Epidermal melanocyte (primary cell): ENCODE results near the gene SFMBT2.
"Not testable (repeated sequence)": the region's sequence is repeated elsewhere in the genome, so short reads cannot be mapped to it uniquely, and the experiment has no call there.

ENCODE experiments used
- DNase-seq: peaks from one replicate; pipeline ENCODE4 v3.0.0; 2011; ENCODE audit warnings: low spot score; ENCODE audit not compliant: insufficient read length

Gene SFMBT2

DNA sequence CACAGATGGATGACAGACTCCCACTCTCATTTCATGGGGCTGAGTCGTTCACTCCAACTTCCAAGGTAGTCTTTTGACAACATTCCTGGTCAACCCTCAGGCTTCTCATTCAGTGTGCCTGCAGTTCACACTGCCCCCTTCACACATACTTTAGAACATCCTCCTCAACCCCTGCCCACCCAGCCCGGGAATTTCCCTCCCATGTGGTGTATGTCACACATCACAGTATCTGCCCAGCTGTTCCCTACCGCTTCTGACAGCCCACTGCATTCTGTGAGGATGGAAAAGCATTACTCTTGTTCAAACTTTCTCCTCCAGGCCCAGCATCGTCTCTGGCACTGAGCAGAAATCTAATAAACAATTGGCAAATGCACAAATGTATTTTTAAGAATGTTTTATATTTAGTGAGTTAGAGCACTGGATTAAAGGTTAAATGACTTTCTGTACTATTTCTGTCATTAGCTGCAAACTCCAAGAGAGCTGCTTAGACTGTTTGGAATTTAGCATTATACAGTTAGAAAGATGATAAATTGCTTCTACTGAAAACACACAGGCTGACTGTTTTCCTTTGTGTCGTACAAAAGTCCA lies 110.4 kb downstream of the SFMBT2 start:
- no peak for DNase-seq

DNA sequence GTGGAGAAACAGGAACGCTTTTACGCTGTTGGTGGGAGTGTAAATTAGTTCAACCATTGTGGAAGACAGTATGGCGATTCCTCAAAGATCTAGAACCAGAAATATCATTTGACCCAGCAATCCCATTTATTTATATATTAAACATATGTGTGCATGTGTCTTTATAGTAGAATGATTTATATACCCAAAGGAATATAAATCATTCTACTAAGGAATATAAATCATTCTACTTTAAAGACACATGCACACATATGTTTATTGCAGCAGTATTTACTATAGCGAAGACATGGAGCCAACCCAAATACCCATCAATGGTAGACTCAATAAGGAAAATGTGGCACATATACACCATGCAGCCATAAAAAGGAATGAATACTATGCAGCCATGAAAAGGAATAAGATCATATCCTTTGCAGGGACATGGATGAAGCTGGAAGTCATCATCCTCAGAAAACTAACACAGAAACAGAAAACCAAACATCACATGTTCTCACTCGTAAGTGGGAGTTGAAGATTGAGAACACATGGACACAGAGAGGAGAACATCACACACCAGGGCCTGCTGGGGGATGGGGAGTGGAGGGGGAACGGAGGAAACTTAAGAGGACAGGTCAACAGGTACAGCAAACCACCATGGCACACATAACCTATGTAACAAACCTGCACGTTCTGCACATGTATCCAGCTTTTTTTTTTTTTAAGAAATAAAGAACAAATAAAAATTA lies 111.1 kb downstream of the SFMBT2 start:
- DNase-seq, result not testable (repeated sequence)

DNA sequence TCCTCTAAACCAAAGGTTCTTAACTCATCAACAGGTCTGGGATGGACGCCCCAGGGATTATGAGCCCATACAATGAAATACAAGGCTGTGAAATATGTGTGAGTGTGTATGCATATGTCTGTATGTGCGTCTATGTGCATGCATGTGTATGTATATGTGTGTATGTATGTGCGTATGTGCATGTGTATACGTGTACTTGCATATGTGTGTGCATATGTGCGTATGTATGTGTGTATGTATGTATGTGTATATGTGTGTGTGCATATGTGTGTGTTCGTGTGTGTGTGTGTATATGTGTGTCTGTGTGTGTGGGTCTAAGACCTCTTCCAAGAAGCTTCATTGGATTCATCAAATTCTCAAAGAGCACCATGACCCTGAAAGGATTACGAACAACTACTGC lies 112.3 kb downstream of the SFMBT2 start:
- DNase-seq, result no peak

DNA sequence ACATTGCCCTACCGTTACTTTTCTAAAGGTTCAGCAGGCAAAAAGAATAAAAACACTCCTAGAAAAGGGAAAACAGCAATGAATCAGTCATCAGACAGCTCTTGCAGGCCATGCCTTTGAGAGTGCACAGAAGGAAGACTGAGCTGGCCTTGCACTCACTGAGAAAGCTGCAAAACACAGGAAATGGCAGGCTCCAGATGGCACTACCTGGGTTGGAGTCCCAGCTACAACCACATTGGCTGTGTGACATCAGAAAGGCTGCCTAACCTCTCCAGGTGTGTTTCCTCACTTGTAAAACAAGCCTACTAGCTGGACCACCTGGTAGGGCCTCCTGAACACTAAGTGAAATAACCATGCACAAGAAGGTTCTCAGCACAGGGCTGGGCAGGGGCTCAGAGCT lies 113.7 kb downstream of the SFMBT2 start:
- DNase-seq, result no peak

DNA sequence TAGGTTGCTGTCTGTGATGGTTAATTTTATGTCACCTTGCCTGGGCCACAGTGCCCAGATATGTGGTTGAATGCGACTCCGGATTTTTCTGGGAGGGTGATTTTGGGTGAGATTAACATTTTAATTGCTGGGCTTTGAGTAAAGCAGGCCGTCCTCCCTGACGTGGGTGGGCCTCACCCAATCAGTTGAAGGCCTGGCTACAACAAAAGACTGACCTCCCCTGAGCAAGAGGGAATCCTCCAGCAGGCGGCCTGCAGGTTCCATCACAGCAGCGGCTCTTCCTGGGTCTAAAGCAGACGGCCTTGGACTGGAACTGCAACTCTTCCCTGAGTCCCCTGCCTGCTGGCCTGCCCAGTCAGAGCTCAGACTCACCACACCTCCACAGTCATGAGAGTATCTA lies 114.2 kb downstream of the SFMBT2 start:
- no peak for DNase-seq

DNA sequence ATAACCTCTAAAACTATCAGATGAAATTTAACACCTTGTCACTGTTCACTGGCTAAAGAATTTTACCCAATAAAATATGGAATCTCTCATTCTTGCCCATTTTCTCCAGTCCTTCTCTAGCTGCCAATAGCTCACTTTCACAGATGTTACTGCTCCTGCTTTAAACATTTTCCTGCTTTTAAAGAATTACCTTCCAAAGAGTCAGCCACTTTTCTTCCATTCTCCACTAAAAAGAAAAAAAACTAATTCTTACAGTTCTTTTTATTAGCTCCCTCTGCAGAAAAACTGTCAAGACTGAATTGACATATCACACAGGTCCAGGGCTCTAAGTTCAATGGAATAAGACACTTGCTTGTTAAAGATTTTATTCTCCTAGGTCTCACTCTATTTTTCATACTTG lies 114.8 kb downstream of the SFMBT2 start:
- no peak for DNase-seq

DNA sequence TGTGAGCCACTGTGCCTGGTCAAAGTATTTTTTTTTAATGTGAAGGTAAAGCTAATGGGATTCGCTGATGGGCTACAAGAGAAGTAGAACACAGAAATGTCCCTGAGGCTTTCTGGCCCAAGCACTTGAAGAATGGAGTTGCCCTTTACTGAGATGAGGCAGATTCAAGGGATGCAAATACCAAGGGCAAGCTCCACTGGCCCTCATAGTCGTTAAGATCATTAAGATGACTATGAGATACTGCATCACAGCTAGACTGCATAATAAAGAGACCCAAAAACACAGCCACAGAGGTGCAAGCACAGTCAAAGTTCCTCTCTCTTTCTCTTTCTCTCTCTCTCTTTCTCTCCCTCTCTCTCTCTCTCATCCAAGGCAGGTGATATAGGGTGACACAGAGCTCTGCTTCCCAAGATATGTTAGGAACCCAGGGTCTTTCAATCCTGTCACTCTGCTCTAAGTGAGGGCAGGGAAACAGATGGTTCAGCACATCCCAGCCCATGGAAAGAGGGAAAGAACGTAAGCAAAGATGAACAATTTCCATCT lies 117.4 kb downstream of the SFMBT2 start:
- DNase-seq, result no peak

DNA sequence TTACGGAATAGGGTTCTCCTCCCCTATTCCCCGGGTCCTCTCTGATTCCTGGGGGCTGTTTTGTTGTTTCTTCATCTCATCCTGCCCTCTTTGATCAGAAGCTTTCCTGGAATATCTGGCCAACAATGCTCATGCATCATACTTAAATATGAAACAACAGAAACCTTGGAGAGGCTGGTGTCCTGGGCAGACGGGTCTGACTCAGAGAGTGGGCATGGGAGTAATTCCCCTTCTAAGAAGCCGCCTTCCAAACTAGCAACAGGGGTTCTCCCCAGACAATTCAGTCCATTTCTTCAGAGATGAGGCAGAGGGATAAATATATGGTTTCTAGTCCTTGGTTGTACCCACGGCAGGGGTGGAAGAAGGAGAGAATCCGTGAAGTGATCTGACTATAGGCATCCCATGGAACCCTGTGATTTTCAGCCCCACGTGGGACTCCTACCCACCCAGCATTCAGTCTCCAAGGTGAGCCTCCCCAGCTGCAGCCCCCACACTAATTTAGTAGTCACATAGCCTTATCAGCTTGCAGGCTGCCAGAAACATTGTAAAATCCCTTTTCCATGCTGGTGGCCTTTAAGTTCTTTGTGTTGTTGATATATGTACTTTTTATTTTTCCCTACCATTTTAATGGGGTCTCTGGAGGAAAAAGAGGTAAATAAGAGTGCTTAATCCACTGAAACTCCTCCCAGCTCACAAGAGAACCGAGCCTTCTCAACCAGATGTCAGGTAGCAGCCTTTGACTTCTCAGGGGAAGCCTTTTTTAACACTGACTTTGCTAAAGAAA lies 119.2 kb downstream of the SFMBT2 start:
- DNase-seq, result no peak

DNA sequence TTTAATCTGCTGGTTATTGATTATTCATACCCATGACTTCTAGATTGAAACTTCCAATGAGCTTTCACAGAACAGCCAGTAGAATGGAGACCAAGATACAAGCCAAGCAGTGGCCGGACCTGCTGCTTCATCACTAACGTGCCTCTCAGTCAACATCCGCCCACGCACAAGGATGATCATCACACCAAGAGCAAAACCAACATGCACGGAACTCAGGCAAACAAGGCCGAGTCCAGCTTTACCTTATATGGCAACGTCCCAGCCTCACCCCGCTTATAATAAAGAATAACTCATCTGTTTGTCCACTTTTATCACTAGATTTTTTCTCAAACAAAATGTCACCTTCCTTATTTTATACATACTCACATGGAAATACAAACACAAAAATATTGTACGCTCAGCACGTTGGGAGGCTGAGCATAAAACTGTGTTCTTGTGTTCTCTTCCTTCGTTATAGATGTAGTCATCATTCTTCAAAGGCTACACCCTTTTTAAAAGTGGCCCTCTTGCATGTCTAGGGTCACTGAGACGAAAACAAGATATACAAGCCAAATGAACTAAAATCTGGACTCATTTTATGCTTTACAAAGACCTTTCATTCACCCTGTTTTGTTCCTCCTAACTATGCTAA lies 122.7 kb downstream of the SFMBT2 start:
- no peak for DNase-seq

DNA sequence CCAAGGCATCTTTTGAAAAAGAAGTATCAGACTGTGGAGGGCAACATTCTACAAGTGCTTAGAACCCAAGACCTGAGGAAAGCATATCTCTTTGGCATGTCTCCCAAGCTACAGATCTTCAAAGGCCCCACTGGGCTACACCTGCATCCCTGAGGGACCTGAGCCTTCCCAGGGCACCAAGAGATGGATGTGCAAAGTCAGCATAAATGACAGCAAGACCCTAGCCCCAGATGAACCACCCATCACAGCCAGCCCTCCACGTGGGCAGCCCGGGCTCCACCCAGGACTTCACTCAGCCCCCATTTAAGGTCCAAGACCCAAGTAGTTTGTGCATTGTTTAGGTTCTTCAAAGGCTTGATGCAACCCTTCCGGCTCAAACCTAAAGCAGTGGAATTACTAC lies 123.5 kb downstream of the SFMBT2 start:
- no peak for DNase-seq

DNA sequence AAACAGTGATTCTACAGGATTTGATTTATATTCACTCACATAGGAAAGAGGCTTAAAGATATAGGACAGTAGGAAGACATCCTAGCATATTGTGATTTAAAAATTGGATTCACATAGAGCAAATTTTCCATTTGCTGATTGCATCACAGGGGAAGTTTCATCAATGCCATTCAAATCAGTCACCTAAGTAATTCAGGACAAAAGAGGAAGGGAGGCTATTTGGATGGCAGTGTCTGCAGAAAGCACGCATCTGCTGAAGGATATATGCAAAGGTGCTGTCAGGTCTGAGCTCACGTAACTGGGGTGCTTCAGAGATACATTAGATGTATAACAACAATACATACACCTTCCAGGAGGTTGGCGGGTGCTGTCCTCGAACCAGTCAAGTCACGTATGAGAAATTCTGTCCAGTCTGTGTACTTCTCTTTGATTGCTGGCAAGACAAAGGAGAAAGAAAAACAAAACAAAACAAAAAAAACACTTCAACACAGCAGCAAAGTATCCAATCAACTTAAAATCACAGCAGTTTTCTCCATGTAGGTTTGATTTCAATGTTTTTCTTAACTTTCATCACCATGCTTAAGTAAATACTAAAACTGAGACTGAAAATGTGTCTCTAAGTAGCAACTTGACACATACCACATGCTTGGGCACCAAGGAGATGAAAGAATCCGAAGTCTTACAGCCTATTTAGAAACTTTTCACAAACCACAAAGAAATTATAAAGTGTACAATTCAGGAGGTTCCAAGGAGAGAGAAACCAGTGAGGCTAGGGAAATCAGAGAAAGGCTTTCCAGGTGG lies 125.1 kb downstream of the SFMBT2 start:
- no peak for DNase-seq

DNA sequence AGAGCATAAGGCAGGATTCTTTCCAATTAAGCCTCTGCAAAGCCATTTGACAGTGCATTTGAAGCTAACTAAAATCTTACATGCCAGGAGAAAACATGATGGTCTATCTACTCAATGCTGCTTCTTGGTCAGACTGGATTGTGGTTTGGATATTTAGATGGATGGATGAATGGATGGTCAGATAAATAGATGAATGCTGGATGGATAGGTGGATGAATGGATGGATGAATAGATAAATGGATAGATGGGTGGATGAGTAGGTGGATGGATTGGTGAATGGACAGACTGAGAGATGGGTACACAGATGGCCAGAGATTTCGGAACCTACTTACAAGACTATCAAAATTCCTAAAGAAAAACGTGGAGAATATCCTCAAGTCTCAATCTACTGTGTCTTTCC lies 127.6 kb downstream of the SFMBT2 start:
- DNase-seq, result no peak

DNA sequence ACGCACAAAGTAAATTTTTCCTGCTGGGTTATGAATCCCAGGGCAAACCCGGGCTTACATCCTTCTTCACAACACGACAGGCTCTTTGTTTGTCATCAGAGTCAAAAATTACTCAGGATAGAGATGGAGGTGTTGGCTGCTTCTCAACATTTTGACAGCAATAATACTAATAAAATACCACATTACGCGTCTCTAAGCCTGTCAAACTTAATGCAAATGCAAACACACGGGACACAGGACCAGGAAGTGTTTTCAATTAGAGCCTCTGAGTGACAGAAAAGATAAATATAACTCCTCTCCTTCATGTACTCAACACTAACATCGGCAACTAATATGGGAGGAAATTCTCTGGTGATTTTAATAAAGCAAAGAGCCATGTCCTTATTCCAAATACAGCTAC lies 128.4 kb downstream of the SFMBT2 start:
- DNase-seq, result no peak

DNA sequence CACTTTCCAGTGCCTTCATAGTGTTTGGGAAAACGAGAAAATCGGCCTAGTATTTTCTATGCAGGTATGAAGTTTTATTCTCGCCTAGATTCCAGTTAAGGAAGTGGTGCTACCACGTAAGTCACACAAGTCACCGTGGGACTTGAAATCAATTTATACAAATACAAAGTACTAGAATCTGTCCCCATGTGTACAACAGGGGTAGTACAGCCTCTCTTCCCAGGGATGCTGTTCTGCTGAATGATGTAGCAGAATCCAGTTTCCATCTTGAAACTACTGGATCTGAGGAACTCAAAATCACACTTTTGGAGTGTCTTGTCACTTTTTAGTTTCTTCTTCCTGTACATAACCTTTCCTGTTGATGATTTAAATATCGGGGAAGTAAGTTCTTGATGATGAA lies 129.4 kb downstream of the SFMBT2 start:
- DNase-seq, result no peak

DNA sequence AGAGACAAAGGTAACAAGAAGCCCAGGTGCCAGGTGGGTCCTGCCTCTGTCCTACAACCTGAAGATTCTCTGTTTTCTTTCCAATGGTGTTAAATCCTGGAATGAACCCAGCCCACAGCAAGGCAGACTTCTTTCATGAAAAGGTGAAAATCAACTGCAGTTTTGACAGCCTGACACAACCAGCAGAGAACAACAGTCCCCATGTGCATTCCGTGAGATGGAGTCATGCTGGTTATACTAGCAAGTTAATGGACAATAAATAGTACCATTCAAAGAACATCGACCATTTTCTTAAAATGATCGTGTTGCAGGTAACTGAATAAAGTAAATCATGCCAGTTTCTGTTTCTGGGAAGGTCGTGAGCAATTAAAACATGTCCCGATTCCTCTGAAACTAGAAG lies 131.5 kb downstream of the SFMBT2 start:
- no peak for DNase-seq

DNA sequence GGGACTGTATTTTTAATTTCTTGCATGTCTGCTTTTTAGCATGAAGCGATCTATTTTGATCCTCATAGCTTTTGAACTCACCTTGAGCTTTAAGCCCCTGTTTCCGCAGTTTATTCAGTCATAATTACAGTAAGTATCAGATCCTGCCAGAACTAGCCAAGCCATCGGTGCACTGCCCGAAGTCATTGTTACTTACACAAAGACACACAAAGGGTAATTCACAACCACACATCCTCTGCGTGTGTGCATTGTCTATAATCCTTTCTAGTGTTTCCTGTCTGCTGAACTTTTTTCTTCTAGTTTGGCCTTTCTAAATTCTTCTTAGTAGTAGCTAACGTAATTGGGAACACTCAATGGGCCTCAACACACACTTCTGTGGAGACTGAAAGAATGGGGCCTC lies 133.0 kb downstream of the SFMBT2 start:
- no peak for DNase-seq

DNA sequence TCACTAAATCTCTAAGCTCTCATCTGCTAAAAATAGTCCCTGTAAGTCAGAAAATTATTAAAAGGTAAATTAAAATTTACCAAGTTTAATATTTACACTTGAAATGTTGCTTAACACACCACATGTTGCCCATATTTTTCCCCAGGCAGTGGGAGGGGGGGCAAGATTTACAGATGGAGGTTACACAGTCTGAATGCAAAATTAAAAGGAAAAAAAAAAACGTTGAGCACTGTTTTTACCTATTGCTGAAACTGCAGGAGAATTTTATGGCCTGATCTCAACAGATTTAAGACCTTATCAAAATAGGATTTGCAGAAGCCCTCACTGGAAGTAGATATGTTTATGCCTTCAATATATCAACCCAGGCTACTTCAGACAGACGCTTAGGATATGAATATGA lies 133.4 kb downstream of the SFMBT2 start:
- DNase-seq, result no peak

DNA sequence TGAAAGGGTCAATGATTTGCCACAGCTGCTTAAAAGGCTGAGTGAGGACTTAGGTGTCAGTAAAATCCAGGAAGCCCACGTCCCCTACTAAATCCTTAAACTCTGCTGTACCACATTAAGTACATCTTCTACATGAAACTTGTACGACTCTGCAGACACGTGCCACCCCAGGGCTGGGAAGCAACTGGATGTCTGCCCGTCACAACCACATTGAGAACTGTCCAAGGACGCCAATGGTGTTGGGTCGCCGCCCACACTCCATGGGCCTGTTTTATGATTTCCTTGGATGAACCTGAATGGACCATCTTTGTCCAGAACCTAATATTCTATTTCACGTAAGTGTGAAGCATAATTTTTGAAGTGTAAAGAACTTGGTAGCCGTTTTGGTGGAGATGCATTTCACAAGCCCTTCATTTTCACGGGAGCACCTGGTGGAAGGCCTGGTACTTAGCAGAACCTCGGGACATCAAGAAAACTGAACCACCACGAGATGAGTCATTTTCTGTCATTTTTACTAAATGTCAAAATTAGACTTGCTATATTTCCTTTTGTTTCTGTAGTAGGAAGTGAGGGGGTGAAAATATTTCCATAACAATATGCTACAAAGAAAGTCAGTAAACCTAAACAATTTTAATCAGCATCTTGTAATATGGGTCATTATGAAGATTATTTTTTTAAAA lies 134.9 kb downstream of the SFMBT2 start:
- no peak for DNase-seq

DNA sequence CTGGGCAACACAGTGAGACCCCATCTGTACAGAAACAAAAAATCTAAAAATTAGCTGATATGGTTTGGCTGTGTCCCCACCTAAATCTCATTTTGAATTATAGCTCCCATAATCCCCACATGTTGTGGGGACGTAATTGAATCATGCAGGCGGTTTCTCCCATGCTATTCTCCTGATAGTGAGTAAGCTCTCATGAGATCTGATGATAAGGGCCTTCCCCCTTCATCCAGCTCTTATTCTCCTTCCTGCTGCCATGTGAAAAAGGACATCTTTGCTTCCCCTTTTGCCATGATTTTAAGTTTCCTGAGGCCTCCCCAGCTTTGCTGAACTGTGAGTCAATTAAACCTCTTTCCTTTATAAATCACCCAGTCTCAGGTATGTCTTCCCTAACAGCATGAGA lies 136.5 kb downstream of the SFMBT2 start:
- DNase-seq, result no peak

DNA sequence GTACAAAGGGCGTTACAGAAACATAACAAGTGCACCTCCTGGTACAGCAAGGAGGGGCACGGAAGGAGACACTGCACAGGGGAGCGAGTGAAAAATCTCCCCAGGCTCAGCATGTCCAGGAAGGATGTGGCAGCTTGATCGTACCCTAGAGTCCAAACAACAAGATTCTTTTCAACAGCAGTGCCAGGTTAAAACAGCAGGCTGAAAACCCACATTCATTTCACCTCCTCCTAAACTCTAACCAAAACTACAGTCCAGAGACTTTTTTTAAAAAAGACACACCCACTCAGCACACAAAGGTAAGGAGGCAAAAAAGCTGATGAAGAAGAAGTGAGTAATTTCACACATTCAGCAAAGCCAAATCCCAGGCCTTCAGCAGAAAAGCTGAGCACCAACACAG lies 138.8 kb downstream of the SFMBT2 start:
- no peak for DNase-seq

DNA sequence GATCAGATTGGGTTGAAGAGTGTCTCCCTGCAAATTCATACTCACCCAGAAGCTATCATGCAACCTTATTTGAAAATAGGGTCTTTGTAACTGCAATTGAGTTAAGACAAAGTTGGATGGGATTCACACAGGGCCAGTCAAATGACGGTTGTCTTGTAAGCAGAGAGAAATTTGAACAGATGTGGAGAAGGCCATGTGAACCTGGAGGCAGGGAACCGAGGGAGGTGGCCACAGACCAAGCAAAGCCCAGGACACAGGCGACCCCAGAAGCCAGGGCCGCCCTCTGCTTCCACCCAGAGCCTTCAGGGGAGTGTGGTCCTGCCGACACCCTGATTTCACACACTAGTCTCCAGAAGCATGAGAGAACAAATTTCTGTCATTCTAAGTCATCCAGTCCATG lies 140.8 kb downstream of the SFMBT2 start:
- no peak for DNase-seq
